Omental fat pad (tissue), 4 donors: ENCODE measurements around the gene GBX1. TPM values are rescaled to one million over a fixed set of nuclear protein-coding genes. Genes with fewer than 3 reads are reported as not detected.

Source experiments
- ATAC-seq: fragments of 150-250 bp; one replicate; pipeline ENCODE4 v1.9.1; 2016; ENCODE audit warnings: mild to moderate bottlenecking, moderate library complexity; ENCODE audit not compliant: low FRiP score
- DNase-seq: peaks from one replicate; pipeline ENCODE4 v3.0.0-alpha.2; 2019; ENCODE audit warnings: low spot score
- CTCF ChIP-seq, 3 donors: fragments of 450-650 bp; IDR thresholded peaks; one replicate each; pipeline ENCODE4 v1.5.1; 2016 to 2017; ENCODE audit warnings: antibody characterized with exemption in 3 of 3, mild to moderate bottlenecking in 3 of 3, moderate library complexity in 2 of 3
- total RNA-seq, 4 donors: library from RNA; depleted of rRNA; stranded (reverse); fragments of >200 nt; gene quantifications; one replicate each; pipeline ENCODE4 v1.1.0, GENCODE V29; 2016

GBX1 gene
- total RNA-seq, 4 donors from 2014 or later = not detected

- no peak for TF ChIP-seq CTCF (IDR thresholded peaks at IDR 0.05)
- no peak for DNase-seq
- no peak for ATAC-seq
Observed at GRCh38 chr7:151161757-151162156, 5.7 kb downstream of the GBX1 start.

- no peak for TF ChIP-seq CTCF (IDR thresholded peaks at IDR 0.05)
- ATAC-seq (no peak), DNase-seq (no peak)
Observed at GRCh38 chr7:151157645-151158329, 9.7 kb downstream of the GBX1 start.

- no peak for TF ChIP-seq CTCF (IDR thresholded peaks at IDR 0.05)
- DNase-seq (no peak), ATAC-seq (no peak)
Observed at GRCh38 chr7:151152643-151153513, 14.6 kb downstream of the GBX1 start.

GRCh38 chr7:151150388-151150787 is 17.1 kb downstream of the GBX1 start:
- no peak for DNase-seq
- ATAC-seq = no peak

GRCh38 chr7:151148319-151149259 is 18.9 kb downstream of the GBX1 start:
- DNase-seq (no peak), ATAC-seq (peak; percentile 41)
- TF ChIP-seq CTCF (IDR thresholded peaks at IDR 0.05) = no peak

More at GRCh38 chr7:151150388-151150787, 17.1 kb downstream of the GBX1 start:
- no peak for TF ChIP-seq CTCF (IDR thresholded peaks at IDR 0.05)

- no peak for DNase-seq
- TF ChIP-seq CTCF (IDR thresholded peaks at IDR 0.05) = no peak
- ATAC-seq = no peak
Observed at GRCh38 chr7:151146761-151147160, 20.7 kb downstream of the GBX1 start.
